ENCODE data around the gene SENP1.

The SENP1 gene

GRCh38 chr12:48063530-48063929, 42.3 kb downstream of the SENP1 start:
- no peak for DNase-seq

DNA sequence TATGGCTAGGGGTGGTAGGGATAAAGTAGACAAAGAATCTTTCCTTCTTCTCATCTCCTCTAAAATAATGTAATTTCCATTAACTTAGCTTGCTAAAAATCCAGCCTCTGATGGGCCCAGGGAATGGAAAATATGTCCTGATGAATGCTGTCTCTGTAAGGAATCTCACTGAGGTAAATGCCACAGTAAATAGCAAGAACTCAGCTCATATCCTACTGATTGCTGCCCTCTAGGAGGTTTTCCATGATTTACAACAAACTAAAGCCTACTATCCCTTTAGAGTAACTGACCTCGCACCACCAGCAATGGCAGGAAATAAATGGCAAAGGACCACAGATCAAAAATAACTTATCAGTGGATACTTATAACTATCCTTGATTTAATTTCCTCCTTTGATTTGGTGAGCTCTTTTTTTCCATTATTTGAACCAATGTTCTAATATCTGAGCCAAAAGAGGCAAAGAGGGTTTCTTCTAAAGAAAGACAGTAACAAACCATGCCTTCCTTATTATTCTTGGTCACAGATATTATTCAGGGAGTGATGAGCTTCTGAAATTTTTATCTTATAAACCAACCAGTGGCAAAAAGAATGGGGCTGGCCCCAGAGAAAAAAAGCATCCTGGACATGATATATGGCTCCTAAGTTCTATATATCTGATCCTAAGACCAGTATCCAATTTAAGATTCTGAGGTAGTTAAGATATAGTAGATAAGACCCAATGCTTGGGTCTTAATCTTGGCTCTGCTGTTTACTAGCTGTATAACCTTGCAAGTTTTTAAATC, 43.8 kb downstream of the SENP1 start:
- no peak for DNase-seq

DNA sequence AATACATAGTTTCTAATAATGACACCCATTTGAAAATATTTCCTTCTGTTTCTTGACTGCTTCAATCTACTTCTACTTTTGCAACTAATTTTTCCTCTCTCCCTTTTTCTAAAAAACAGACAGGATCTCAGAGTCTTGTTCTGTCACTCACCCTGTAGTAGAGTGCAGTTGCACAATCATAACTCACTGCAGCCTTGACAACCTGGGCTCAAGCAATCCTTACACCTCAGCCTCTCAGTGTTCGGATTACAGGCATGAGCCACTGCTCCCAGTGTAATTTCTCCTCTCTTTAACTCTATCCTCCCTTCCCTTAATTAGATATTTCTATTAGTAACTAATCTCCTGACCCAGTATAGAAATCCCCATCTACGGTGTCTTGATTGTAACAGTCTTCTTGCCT, 45.4 kb downstream of the SENP1 start:
- no peak for DNase-seq

DNA sequence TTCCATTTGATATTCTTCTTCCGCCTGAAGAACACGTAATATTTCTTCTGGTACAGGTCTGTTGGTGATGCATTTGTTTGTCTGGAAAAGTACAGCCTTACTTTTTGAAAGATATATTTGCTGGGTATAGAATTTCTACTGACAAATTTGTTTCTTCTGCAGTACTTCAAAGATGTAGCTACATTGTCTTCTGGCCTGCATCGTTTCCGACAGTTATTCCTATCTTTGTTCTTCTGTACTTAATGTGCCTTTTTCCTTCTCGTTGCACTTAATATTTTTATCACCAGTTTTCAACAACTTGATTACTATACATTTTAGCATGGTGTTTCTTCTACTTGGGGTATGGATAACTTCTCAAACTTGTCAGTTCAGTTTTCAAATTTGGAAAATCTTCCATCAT, 47.1 kb downstream of the SENP1 start:
- DNase-seq = no peak

- DNase-seq = no peak
Observed at GRCh38 chr12:48054955-48055821, 50.7 kb downstream of the SENP1 start.

GRCh38 chr12:48053883-48054282, 52.0 kb downstream of the SENP1 start:
- no peak for DNase-seq

GRCh38 chr12:48053122-48053521, 52.8 kb downstream of the SENP1 start:
- DNase-seq = no peak

DNA sequence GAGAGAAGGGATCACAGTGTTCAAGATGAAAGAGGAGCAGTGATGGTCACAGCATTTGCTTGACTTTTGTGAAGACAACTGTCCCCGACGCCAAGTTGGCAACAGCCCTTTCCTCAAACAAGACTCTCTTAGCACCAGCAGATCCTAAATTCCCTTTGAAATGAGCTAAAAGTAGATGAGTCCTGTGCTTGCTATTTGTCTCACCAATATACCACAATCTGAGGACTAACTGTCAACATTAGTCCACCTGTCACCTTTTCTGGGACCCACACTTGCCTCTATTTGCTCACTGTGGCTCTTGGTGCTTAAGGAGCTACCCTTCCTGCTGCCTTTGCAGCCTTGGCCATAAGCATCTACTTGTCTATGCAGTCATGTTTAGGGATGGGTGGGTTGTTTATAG, 54.2 kb downstream of the SENP1 start:
- DNase-seq = no peak

- no peak for DNase-seq
Observed at GRCh38 chr12:48050174-48050573, 55.7 kb downstream of the SENP1 start.

DNA sequence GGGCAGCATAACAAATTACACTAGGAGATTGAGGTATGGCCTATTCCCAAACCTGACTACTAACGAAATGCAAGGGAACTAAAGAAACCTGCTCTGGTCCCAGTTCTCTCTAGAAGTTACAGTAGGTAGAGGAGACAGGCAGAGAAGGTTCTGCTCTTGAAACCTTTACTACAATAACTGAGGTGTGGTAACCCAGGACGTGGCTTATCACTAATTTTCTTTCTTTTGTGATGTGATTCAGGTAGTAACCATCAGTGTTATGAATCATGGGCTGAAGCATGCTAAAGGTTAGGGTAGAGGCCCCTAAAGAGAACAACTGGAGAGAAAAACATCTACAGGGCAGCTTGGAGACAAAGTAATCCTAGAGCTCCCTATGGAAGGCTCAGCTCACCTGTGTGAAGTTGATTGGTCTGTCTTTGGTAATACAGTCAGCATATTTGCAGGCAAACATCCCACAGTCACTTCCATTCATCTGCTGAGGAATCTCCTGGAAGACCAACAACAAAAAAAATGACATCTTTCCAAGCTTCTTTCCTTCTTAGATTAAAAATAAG, 59.8 kb downstream of the SENP1 start:
- no peak for DNase-seq

- no peak for DNase-seq
Observed at GRCh38 chr12:48045061-48045846, 60.6 kb downstream of the SENP1 start.

DNA sequence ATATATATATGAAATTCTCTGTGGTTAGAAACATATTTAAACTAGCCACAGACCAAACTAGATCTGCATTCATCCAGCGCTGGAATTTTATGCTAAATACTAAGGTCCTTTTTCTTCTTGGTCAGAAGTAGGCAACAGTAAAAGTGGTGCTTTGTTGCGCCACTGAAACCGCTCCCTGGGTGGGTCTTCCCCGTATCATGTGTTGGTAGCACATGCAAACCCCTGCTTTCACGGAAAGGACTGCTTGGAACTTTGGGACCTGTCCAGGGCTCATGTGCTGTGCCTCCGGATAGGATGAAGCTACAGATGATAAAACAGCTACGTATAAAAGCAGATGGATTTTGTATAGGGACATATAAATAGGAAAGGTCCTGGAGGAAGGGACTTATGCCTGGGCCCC, 61.5 kb downstream of the SENP1 start:
- no peak for DNase-seq

DNA sequence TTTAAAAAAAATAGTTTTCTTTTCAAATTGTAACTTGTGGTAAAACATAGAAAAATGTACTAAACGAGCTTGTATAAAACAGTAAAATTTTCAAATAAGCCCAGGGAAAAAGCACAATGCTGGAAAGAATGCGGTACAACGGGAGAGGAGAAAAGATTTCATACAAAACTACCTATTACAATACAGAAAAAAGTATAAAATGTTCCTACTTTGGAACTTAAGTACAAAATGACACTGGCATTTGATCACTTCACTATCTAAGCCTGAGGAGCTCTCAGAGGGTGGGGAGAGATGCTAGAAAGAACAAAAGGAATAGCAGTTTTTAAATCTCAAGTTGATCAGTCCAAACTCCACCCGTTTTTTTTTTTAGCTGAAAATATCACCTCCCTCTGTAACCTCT, 62.1 kb downstream of the SENP1 start:
- no peak for DNase-seq

- DNase-seq = no peak
Observed at GRCh38 chr12:48041591-48042423, 64.1 kb downstream of the SENP1 start.

GRCh38 chr12:48040354-48040753, 65.5 kb downstream of the SENP1 start:
- DNase-seq = no peak

DNA sequence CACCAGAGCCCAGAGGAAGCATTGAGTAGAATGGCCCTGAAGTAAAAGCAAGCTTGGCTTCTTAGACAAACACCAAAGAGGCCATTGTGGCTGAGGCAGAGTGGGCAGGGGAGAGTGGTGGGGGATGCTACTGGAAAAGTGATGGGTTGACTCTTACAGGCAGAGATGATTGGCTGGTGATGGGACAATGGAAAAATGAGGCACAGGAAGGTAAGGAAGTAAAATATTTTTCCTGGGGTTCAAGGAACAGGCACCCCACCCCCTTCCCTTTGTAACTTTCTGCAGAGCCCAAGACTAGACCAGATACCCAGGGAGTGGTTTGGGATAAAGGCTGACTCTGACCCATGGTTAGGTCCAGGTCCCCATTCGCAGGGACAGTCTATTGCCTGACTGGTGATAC, 66.7 kb downstream of the SENP1 start:
- DNase-seq = no peak

- no peak for DNase-seq
Observed at GRCh38 chr12:48038085-48038484, 67.8 kb downstream of the SENP1 start.

GRCh38 chr12:48037267-48037915, 68.5 kb downstream of the SENP1 start:
- DNase-seq = no peak

GRCh38 chr12:48036818-48037217, 69.1 kb downstream of the SENP1 start:
- no peak for DNase-seq

- DNase-seq = no peak
Observed at GRCh38 chr12:48034835-48035805, 70.8 kb downstream of the SENP1 start.
